Measurements from ENCODE around the gene TIMM44. TPM values are rescaled to one million over a fixed set of nuclear protein-coding genes. Genes with fewer than 3 reads are reported as not detected.

TIMM44 gene
- total and polyA plus RNA-seq, 10 of the 15 experiments (the other 5 are each of a cell fraction or from before 2014, with no cell fraction given) = 6.6 to 90.7 (median 57.6) TPM

DNA sequence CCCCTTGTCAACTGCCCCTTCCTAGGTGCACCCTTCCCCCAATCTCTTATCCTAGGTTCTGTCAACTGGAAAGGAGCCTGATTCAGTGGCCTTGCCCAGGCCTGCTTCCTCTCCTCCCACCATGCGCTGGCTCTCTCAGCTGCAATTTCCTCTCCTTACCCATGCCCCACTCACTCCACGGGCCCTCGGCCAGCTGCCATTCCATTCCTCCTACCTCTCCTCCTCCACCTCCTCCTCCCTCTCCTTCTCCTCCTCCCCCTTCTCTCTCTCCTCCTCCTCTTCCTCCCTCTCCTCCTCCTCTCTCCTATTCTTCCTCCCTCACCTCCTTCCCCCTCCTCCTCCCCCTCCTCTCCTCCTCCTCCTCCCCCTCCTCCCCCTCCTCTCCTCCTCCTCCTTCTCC is 9.6 kb upstream of the TIMM44 start (continued):
- no peak for TF ChIP-seq KDM1A (IDR thresholded peaks at IDR 0.05; ENCODE audit: borderline replicate concordance)

DNA sequence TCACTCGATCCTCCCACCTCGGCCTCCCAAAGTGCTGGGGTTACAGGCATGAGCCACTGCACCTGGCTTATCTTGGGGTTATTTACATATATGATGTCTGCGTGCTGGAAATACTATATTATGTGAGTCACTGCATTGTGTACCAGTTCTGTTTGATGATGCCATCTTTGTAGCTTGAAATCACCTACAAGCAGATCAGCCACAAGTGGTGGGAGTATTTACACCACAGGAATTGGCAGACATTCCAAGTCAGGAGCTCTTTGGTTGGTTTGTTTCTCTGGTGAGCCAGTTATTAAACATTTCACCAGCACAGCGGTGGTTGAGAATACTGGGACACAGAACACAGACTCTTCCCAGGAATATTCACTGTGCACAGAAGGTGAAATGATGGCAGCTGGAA is 4.5 kb upstream of the TIMM44 start:
- DNase-seq (ENCODE audit: low read depth, low spot score) = no peak
- no TSS peak for BruUV-seq (replicated peaks)
- peaks cover 7% of the 10 kb centered on the region for H3K79me2 ChIP-seq (ENCODE audit: control insufficient read depth, insufficient read depth, low read length)
- WGBS (ENCODE audit: insufficient coverage, insufficient replicate concordance, low lambda C conversion rate, missing lambda C conversion rate) = 97% methylated on average over 4 of the region's 4 CpGs
- no peak overlapping the region for H2AFZ ChIP-seq (ENCODE audit: control insufficient read depth, low read depth, low read length)
- no peak overlapping the region for H3K4me3 ChIP-seq
- ATAC-seq = no peak
- H3K4me1 ChIP-seq (ENCODE audit: control insufficient read depth, insufficient read depth, low read length) = peaks cover 4% of the 10 kb centered on the region; the same call in 1 of the 2 replicates
- in situ Hi-C loops (cut with MboI) (loop anchor here (10.0 kb wide), 1 partner anchor 307 kb away; no protein-coding TSS in a partner anchor), intact Hi-C loops (cut with micrococcal nuclease; ENCODE audit: unreplicated experiment) (loop anchor here (10.0 kb wide), 1 partner anchor 207 kb away; no protein-coding TSS in a partner anchor)
- no peaks in the 10 kb centered on the region for H3K27me3 ChIP-seq (replicated peaks in 1 of 2; ENCODE audit: control insufficient read depth in 2 of 2, insufficient read depth in 2 of 2, low read length in 1 of 2)
- POLR2A ChIA-PET = no interaction called here
- H3K9ac ChIP-seq (ENCODE audit: control insufficient read depth, insufficient read depth, low read length) = no peak overlapping the region
- SMC1A ChIA-PET (ENCODE audit: uncharacterized antibody, unreplicated experiment) = no interaction called here
- RAD21 ChIA-PET (ENCODE audit: unreplicated experiment) = no interaction called here
- H3K27ac ChIP-seq (ENCODE audit: control insufficient read depth, insufficient read depth) = no peak overlapping the region
- no peaks in the 10 kb centered on the region for H3K9me3 ChIP-seq (replicated peaks; ENCODE audit: control insufficient read depth, insufficient read depth, low read length)
- no peak overlapping the region for H3K4me2 ChIP-seq (ENCODE audit: control insufficient read depth, insufficient read depth)
- no peaks in the 10 kb centered on the region for H3K36me3 ChIP-seq (ENCODE audit: control insufficient read depth in 2 of 2, insufficient read depth in 2 of 2, low read length in 1 of 2)
- no peak for FAIRE-seq
- H4K20me1 ChIP-seq (ENCODE audit: control insufficient read depth, insufficient read depth) = no peaks in the 10 kb centered on the region
- CTCF ChIA-PET = no interaction called here
- TF ChIP-seq ZNF24 (IDR thresholded peaks at IDR 0.05) = no peak
- TF ChIP-seq, protein P1, sequence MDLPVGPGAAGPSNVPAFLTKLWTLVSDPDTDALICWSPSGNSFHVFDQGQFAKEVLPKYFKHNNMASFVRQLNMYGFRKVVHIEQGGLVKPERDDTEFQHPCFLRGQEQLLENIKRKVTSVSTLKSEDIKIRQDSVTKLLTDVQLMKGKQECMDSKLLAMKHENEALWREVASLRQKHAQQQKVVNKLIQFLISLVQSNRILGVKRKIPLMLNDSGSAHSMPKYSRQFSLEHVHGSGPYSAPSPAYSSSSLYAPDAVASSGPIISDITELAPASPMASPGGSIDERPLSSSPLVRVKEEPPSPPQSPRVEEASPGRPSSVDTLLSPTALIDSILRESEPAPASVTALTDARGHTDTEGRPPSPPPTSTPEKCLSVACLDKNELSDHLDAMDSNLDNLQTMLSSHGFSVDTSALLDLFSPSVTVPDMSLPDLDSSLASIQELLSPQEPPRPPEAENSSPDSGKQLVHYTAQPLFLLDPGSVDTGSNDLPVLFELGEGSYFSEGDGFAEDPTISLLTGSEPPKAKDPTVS (IDR thresholded peaks at IDR 0.05; ENCODE audit: low read depth, low read length) = no peak
- TF ChIP-seq, protein P2, sequence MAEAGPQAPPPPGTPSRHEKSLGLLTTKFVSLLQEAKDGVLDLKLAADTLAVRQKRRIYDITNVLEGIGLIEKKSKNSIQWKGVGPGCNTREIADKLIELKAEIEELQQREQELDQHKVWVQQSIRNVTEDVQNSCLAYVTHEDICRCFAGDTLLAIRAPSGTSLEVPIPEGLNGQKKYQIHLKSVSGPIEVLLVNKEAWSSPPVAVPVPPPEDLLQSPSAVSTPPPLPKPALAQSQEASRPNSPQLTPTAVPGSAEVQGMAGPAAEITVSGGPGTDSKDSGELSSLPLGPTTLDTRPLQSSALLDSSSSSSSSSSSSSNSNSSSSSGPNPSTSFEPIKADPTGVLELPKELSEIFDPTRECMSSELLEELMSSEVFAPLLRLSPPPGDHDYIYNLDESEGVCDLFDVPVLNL (IDR thresholded peaks at IDR 0.05; ENCODE audit: low read depth, low read length) = no peak
- TF ChIP-seq POU2F2 (IDR thresholded peaks at IDR 0.05; ENCODE audit: borderline replicate concordance, low read depth, low read length) = no peak
- no peak for TF ChIP-seq YBX1 (IDR thresholded peaks at IDR 0.05)
- no peak for TF ChIP-seq KAT2A (conservative IDR thresholded peaks at IDR 0.05; ENCODE audit: control insufficient read depth, low read depth, low read length)
- no peak for TF ChIP-seq SMARCA5 (IDR thresholded peaks at IDR 0.05)
- TF ChIP-seq TAF1 (IDR thresholded peaks at IDR 0.05; ENCODE audit: borderline replicate concordance, low read depth, low read length) = no peak
- no peak for TF ChIP-seq BHLHE40 (IDR thresholded peaks at IDR 0.05; ENCODE audit: borderline replicate concordance in 1 of 2, low read depth in 2 of 2, low read length in 1 of 2)
- TF ChIP-seq NFIC (IDR thresholded peaks at IDR 0.05; ENCODE audit: low read depth, low read length) = no peak
- no peak for TF ChIP-seq GABPA (IDR thresholded peaks at IDR 0.05; ENCODE audit: low read depth)
- TF ChIP-seq, protein P3, sequence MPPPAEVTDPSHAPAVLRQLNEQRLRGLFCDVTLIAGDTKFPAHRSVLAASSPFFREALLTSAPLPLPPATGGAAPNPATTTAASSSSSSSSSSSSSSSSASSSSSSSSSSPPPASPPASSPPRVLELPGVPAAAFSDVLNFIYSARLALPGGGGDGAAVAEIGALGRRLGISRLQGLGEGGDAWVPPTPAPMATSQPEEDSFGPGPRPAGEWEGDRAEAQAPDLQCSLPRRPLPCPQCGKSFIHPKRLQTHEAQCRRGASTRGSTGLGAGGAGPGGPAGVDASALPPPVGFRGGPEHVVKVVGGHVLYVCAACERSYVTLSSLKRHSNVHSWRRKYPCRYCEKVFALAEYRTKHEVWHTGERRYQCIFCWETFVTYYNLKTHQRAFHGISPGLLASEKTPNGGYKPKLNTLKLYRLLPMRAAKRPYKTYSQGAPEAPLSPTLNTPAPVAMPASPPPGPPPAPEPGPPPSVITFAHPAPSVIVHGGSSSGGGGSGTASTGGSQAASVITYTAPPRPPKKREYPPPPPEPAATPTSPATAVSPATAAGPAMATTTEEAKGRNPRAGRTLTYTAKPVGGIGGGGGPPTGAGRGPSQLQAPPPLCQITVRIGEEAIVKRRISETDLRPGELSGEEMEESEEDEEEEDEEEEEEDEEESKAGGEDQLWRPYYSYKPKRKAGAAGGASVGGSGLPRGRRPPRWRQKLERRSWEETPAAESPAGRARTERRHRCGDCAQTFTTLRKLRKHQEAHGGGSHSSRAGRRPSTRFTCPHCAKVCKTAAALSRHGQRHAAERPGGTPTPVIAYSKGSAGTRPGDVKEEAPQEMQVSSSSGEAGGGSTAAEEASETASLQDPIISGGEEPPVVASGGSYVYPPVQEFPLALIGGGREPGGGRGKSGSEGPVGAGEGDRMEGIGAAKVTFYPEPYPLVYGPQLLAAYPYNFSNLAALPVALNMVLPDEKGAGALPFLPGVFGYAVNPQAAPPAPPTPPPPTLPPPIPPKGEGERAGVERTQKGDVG (CRISPR knock-in tag; IDR thresholded peaks at IDR 0.05) = no peak
- no peak for TF ChIP-seq LARP7 (IDR thresholded peaks at IDR 0.05)
- TF ChIP-seq EP300 (IDR thresholded peaks at IDR 0.05; ENCODE audit: borderline replicate concordance in 1 of 2, control insufficient read depth in 1 of 2, low read depth in 2 of 2, low read length in 2 of 2) = no peak
- no peak for TF ChIP-seq NR2F1 (conservative IDR thresholded peaks at IDR 0.05)

All from GM12878 (cell line).